ENCODE data around the gene BCR. TPM values are rescaled to one million over a fixed set of nuclear protein-coding genes. Genes with fewer than 3 reads are reported as not detected.

BCR gene
- polyA plus RNA-seq, 3 donors, result 49.1 to 63.2 (median 54.3) TPM

DNA sequence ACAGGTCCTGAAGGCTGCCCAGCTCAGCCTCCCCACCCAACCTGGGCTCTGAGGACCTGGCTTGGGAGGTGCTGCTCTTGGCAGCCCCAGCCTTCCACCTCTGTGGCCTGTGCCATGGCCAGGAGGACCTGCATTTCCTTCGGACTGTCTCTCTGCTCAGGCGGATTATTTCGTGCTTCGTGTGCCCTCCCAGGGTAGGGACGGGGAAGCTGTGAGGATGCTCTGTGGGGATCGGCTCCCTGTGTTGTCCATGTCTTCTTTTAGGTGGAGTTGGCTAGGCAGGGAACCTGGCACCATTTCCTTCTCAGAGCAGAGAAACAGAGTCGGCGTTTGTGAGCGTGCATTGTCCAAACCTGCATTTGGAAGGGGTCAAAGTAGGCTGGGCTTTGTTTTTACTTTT is 34.1 kb downstream of the BCR start:
- no peak for DNase-seq (ENCODE audit: low read depth in 3 of 3, low spot score in 2 of 3)

DNA sequence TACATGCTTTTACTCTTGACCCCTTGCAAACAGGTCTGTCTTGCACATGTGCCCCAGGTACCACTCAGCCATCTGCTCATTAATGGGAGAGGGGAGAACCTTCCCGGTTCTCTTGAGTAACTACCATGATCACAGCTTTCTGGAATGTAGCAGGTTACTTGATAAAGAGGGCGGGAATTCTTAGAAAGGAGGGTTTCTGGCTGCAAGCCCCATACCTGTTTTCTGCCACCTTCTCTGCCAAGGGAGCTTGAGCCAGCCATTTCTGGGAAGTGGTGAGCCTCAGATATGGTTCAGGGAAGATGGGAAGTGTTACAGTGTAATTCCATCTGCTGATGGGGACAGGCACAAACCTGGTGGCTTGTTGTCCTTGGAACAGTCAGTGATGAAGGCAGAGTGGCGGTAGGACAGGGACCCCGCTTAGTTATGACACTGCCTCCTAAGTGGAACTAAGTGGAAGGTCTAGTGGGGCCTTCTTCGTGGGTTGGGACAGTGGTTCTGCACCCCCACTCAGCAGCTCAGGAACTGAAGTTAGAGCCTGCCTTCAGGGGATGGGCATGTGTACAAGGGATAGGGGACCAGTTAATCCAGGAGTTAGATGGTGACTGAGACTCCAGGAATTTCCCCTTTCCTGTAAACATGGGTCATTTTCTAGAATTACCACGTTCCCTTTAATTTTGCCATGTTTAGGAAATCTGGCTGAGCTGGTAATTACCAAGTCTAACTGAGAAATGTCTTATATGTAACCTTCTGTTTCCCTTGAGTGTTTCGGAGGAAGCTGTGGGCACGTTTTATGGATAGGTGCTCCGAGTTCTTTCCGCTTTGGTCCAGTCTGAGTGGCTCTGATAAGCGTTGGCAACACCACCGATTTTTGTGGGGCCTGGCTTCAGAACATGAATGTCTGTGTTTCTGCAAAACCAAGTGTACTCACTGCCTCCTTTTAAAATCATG is 35.3 kb downstream of the BCR start:
- DNase-seq (ENCODE audit: low read depth in 3 of 3, low spot score in 2 of 3), result no peak

GRCh38 chr22:23216461-23217170 is 36.3 kb downstream of the BCR start:
- no peak for DNase-seq (ENCODE audit: low read depth in 3 of 3, low spot score in 2 of 3)

GRCh38 chr22:23217171-23218052 is 37.1 kb downstream of the BCR start:
- DNase-seq (ENCODE audit: low read depth in 3 of 3, low spot score in 2 of 3), result no peak

- DNase-seq (ENCODE audit: low read depth in 3 of 3, low spot score in 2 of 3), result no peak
Observed at GRCh38 chr22:23218053-23218866, 38.0 kb downstream of the BCR start.

GRCh38 chr22:23218867-23219251 is 38.5 kb downstream of the BCR start:
- DNase-seq (ENCODE audit: low read depth in 3 of 3, low spot score in 2 of 3), result peak in 1 of 3 donors; percentile 63

GRCh38 chr22:23219317-23219716 is 39.0 kb downstream of the BCR start:
- DNase-seq (ENCODE audit: low read depth in 3 of 3, low spot score in 2 of 3), result no peak

DNA sequence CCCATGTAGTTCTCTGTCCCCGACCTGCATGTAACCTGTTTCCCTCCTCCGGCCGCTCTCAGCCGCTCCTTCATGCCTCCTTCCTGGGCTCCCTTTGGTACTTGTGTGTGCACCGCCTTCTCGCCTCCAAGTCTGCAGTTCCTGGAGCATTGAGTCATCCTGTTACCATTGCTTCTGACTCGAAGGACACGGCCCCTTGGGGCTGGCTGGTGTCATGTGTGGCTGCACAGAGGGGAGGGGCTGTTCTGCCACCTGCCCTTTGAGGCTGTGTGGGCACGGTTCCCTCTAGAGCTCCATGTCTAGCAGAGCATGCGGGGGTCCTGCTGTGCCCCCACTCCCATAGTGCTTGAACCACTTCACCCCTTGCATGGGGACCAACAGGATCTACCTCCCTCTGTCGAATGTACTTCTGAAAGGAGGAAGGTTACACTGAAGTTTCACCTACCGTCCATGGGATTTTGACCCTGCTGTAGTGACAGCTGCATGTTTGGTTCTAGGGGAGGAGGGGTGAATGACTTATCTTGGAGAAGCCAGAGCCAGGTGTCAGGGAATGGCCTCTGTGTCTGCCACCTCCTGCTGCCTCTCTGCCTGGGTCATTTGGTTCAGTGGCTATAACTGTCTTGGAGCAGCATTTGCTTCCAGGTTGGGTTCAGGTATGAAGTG is 39.6 kb downstream of the BCR start:
- DNase-seq (ENCODE audit: low read depth in 3 of 3, low spot score in 2 of 3), result no peak

GRCh38 chr22:23220485-23221350 is 40.4 kb downstream of the BCR start:
- DNase-seq (ENCODE audit: low read depth in 3 of 3, low spot score in 2 of 3), result no peak

DNA sequence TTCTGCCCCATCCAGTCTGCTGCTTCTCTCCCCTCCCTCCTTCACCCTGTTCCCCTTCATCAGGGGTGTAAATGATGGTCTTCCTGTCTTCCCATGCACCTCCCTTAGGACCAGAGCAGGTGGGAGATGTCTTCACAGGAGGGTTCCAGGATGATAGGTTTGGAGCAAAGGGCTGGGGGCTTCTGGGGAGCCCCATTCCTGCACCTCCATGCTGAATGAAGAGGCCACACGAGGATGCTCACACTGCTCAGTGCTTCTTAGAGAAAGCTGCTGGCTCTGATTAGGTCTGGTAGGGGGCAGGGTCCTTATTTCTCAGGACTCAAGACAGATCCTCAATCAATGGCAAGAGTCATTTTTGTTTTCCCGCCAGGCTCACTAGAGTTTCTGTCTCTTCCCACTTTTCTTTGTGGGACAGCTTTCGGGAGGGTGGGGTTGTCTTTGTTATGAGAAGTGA is 41.1 kb downstream of the BCR start:
- no peak for DNase-seq (ENCODE audit: low read depth in 3 of 3, low spot score in 2 of 3)

GRCh38 chr22:23222033-23222792 is 41.9 kb downstream of the BCR start:
- no peak for DNase-seq (ENCODE audit: low read depth in 3 of 3, low spot score in 2 of 3)

GRCh38 chr22:23222793-23223568 is 42.7 kb downstream of the BCR start:
- no peak for DNase-seq (ENCODE audit: low read depth in 3 of 3, low spot score in 2 of 3)

- DNase-seq (ENCODE audit: low read depth in 3 of 3, low spot score in 2 of 3), result no peak
Observed at GRCh38 chr22:23223569-23224317, 43.4 kb downstream of the BCR start.

DNA sequence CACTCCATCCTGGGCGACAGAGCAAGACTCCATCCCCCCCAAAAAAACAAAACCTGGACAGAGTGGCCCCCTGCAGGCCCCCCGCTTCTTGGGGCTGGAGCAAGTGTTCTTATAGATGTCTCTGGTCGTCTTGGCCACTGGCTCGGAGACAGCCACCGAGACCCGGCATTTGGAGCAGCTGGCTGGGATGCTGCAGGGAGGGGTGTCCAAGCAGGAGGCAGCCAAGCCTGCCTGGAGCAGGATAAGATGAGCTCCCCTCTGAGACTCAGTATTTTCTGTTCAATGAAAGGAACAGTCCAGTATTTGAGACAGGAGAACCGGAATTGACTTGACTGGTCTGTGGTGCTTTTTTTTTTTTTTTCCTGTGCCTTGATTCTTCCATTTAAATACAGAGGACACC is 44.5 kb downstream of the BCR start:
- no peak for DNase-seq (ENCODE audit: low read depth in 3 of 3, low spot score in 2 of 3)

DNA sequence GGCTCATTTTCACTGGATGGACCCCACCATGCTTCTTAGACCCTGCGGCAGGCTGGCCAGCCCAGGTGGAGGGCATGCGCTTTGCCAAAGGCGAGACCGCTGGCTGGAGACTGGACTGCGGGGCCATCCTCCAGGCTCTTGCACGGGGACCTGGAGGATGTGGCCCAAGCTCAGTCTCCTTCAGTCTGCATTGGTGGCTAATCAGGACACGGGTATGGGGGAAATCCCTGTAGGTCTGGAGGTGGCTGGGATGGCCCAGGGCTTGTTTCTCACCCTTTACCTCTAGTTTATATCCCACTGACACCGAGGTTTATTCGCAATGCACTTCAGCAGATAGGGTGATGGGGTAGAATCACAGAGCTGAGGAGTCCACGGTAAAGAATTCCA is 45.0 kb downstream of the BCR start:
- no peak for DNase-seq (ENCODE audit: low read depth in 3 of 3, low spot score in 2 of 3)

GRCh38 chr22:23225724-23226496 is 45.6 kb downstream of the BCR start:
- DNase-seq (ENCODE audit: low read depth in 3 of 3, low spot score in 2 of 3), result no peak

Measured in right renal cortex interstitium (tissue), 3 donors.